Activated CD4-positive, alpha-beta T cell treated with anti-CD3 and anti-CD28 coated beads for 4 hours (primary cell): ENCODE data around the gene TNFRSF14.

Experiments used
- DNase-seq, 2 donors: peaks; one replicate each; pipeline ENCODE4 v3.0.0-alpha.2; 2020

The TNFRSF14 gene

GRCh38 chr1:2556277-2556677 lies at the start of gene TNFRSF14:
TNFRSF14 (plus strand) TSS chr1:2556371; CDS start chr1:2556665, 294 bp downstream.
- peak; percentile 74 to 75 for DNase-seq

DNA sequence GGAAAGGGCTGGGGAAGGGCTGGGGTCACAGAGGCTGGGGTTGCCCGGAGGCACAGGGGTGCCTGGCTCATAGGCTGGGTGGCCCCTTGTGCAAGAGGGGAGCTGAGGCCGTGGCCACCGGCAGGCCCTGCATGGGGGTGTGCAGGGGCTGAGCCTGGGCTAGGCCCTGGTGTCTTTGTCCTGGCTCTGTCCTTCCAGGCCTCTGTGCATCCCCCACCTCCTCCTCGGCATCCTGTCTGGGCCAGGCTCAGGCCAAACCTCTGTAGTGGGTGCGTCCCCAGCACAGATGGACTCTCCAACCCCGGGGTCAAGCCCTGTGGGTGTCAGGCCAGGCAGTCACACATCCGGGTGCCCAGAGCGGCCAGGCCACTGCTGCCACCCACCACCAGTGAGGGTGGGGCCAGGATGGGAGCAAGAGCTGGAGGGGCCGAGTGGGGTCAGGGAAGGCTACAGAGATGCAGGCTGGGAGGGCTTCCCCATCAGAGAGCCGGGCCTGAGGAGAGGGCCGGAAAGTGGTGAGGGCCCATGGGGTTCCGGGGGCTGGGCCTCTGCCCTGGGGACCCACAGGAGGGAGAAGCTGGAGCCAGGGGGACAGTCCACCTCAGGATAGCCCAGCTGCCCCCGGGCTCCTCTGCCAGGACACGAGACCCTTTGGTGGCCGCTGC lies 49.1 kb upstream of the TNFRSF14 start:
- no peak for DNase-seq

- DNase-seq = no peak
These were observed 48.4 kb upstream of the TNFRSF14 start for GRCh38 chr1:2507744-2508155.

DNA sequence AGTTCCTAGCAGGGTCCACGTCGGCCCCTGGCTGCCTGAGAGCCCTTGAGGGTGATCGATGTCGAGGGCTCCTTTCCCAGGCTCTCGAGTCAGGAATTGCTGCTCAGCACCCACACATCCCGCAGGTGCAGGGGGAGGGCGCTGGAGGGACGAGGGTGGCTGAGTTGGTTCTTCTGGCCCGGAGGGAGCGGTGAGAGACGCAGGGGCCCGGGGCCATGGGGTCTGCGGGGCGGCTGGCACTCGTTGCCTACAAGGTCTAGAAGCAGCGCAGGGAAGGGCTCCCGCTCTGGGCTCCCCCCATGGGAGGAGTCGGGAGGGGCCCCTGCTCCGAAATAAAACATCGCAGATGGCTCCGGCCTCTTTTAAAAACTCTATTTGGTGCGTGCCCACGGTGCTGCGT lies 48.0 kb upstream of the TNFRSF14 start:
- no peak for DNase-seq

DNA sequence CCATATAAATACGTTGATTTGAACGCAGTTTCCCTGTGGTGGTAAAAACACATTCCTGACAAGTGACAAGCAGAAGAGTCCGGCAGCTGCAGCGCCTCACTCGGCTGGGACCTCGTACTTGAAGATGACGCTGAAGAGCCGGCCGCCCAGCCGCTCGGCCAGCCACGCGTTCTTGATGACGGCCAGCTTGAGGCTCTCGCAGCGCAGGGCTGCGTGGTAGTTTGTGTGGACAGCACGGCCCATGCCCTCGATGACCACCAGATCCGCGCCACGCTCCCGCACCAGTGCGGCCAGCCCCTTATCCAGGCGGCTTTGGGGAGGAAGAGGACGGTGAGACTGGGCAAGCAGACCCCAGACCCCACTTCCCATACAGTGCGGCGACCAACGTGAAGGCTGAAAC lies 47.4 kb upstream of the TNFRSF14 start:
- DNase-seq = no peak

- DNase-seq = no peak
These were observed 46.6 kb upstream of the TNFRSF14 start for GRCh38 chr1:2509589-2509988.

DNA sequence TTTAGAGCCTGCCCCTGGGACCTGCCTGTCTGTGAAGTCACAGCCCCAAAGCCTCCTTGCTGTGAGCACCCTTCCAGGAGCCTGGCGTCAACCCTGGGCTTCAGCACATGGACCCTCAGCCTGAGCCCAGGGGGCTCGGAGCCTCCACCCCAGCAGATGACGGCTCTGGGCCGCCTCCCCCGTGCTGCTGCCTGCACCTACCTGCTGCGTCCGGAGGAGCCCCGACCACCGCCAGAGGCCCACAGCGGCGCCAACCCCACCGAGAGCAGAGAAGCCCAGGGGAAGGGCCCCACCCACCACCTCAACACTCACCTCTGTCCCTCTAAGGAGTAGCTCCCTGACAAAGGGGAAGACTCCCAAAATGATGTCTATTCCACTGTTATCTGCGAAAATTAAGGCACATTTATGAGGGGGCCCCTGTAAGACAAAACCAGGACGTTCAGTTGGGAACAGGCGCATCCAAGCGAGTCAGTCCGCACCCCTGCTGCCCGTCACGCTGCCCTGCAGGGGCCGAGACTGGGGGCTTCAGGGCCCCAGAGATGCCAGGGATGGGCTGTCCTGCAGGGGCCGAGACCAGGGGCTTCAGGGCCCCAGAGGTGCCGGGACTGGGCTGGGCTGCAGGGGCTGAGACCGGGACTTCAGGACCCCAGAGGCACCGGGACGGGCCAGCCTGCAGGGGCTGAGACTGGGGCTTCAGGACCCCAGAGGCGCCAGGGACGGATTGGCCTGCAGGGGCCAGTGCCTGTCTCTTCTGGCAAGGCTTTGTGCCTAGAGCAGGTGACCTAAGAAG lies 45.6 kb upstream of the TNFRSF14 start:
- DNase-seq = no peak

- no peak for DNase-seq
These were observed 43.2 kb upstream of the TNFRSF14 start for GRCh38 chr1:2512862-2513421.

DNA sequence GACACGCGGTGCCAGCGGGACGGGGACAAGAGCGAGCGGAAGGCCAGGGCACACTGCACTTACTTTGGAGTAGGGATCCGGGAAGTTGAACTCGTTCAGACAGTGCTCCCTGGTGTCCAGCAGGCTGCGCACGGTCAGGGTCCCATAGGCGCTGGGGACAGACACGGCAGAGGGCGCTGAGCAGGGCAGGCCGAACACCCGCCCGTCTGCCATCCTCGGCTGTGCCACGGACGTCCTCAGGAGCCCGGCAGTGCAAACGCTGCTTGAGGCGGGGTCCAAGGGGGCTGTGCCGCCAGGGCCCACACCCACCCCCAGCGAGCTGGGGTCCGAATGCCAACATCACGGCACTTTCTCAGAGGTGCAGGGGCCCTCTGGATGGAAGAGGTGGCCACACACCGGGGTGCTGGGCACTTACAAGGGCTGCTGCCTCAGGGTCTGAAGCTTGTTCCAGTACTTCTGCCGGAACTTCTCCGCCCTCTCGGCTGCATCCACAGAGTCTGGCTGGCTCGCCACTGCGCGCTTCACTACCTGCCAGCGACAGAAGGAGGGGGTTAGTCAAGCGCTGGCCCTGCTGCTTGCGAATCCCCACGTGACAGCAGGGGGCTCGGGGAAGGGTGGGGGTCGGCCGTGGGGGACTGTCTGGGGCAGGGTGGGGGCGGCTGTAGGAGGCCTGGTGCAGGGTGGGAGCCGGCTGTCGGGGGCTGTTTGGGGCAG lies 42.1 kb upstream of the TNFRSF14 start:
- no peak for DNase-seq

GRCh38 chr1:2514863-2515762 lies 41.1 kb upstream of the TNFRSF14 start:
- DNase-seq = no peak

- DNase-seq = no peak
These were observed 40.4 kb upstream of the TNFRSF14 start for GRCh38 chr1:2515763-2516080.

GRCh38 chr1:2516124-2516523 lies 40.0 kb upstream of the TNFRSF14 start:
- DNase-seq = no peak

- DNase-seq = no peak
These were observed 39.2 kb upstream of the TNFRSF14 start for GRCh38 chr1:2516946-2517345.

DNA sequence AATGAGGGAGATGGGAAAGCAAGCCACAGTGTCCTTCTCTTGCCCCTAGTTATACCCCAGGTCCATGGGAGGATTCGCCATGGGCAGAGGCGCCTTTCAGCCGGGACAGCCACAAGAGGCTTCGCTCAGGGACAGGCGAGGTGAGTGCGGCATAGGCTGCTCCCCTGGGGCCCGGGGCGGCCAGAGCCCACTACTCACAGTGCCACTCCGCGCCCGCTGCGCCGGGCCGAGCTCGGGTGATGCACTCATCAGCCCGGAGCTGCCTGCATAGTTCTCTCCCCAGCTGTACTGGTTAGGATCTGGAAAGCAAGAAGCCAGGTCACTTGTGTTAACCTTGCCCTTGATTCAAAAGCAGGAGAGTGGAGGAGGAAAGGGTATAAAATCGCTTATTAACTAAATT lies 38.2 kb upstream of the TNFRSF14 start:
- no peak for DNase-seq

GRCh38 chr1:2518528-2518927 lies 37.6 kb upstream of the TNFRSF14 start:
- DNase-seq = no peak

DNA sequence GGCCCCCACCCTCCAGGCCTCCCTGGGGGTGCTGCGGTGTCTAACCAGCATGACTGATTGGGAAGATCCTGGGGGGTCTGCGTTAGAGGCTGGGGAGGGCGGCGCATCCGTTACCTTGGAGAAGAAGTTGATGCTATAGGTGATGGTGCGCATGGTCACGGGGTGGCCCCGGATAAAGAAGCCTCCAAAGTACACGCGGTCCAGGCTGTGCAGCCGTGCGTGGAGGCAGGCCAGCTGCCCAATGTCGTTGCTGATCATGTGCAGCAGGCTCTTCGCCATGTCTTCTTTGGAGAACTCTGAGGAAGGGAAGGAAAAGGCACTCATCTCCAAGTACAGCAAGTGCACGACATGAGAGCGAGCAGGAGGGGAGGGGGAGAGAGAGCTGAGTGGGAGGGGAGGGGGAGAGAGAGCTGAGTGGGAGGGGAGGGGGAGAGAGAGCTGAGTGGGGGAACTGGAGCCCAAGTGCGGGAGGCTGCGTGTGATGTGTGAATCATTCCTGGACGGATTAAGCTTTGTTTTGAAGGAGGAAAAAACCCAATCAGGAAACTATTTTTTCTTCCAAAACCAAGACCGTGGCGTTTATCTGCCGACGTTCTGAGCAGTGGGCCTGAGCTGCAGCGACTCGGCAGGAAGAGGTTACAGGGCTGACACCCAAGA lies 37.0 kb upstream of the TNFRSF14 start:
- no peak for DNase-seq

DNA sequence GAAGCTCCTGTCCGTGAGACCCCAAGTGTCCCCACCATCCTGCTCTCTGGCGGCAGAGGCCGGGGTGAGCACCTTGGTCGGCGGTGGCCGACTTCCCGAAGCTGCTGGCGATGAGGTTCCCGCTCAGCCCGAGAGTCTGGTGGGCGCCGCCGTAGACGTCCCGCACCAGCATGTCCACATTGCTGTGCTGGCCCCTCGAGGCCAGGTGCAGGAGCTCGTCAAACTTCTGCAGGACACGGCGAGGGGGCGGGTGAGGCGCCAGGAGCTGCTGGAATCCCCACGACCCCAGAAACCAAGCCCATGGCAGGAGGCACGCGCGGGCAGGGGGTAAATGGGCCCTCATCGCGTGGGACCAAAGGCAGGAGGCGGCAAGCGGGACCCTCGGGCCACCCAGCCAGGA lies 36.4 kb upstream of the TNFRSF14 start:
- no peak for DNase-seq

- DNase-seq = no peak
These were observed 36.0 kb upstream of the TNFRSF14 start for GRCh38 chr1:2520206-2520605.

DNA sequence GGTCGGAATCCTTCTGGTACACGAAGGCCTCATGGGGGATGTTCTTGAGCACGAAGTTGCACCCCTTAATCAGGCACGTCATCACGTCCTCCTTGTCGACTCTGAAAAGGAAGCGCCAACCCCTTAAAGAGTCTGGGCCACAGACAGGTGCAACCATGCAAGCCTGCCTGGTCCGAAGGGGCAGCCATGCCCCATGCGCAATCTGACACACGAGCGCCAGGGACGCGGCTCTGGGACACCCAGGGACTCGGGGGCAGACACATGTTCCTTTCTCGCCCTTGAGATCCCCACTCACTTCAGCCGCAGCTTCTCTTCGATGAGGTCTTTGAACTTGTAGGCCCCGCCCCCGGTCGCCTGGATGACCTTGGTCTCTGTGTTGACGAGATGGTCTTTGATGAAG lies 35.4 kb upstream of the TNFRSF14 start:
- no peak for DNase-seq

GRCh38 chr1:2522230-2522629 lies 33.9 kb upstream of the TNFRSF14 start:
- no peak for DNase-seq

DNA sequence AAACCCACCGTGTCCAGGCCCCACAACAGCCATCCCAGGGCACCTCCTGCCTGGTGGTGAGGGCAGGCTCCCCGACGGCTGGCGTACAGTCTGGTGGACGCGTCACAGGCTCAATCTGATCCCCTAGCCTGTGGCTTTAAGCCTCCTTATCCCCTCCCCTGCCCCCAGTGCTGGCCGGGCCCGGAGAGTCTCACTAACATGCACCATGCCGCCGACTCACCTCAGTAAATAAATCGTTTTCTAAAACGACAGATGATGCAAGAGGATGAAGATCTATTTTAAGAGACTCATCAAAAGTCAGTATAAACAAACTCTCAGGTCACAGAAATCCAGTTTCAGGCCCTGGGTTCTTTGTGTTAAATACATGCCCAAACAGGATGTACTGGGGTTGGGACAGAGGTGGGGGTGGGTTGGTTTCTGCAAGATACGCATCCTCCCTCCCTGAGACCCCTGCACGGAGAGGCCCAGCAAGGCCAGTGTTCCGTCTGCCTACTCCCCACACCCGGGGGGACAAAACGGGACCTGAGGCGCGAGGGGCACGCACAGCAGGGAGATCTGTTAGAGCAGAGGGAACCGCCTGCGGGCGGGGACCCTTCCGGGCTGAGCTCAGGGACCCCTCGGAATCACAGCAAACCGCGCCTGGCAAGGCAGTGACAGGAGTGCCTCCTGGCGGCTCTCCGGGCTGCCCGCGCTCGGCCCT lies 32.8 kb upstream of the TNFRSF14 start:
- DNase-seq = peak in 1 of 2 donors; percentile 38
